Panc1 (cell line): ENCODE results near the gene MAGEA8. TPM values are rescaled to one million over a fixed set of nuclear protein-coding genes. Genes with fewer than 3 reads are reported as not detected.
"Not testable (repeated sequence)": the region's sequence is repeated elsewhere in the genome, so short reads cannot be mapped to it uniquely, and the experiment has no call there.

Source experiments
- ATAC-seq: fragments of 200-7000 bp; cut with Tn5 transposase; 2 replicates; pipeline ENCODE4 v1.9.1; 2020; ENCODE audit warnings: mild to moderate bottlenecking, moderate library complexity
- Bru-seq: library from RNA; stranded (reverse); fragments of 400-500 nt; gene quantifications from one replicate; lab custom pipeline; 2021; lab: Mats Ljungman, UMichigan
- BruChase-seq, 2 experiments: library from RNA; stranded (reverse); fragments of 400-500 nt; gene quantifications; one replicate each; lab custom pipeline; 2021; lab: Mats Ljungman, UMichigan
- BruUV-seq: library from RNA; stranded (reverse); fragments of 400-500 nt; replicated peaks from 2 replicates; lab custom pipeline; 2021; lab: Mats Ljungman, UMichigan
- CTCF ChIA-PET: fragments of 300-600 bp; sonication (Branson Sonifier 250); formaldehyde crosslinking; loops from one replicate; lab custom pipeline; 2022; ENCODE audit warnings: antibody characterized with exemption; lab: Charles Lee
- POLR2A ChIA-PET: fragments of 300-600 bp; sonication (Branson Sonifier 250); formaldehyde crosslinking; loops from one replicate; lab custom pipeline; 2022; ENCODE audit warnings: antibody characterized with exemption; lab: Charles Lee
- DNase-seq: peaks from one replicate; pipeline ENCODE4 v3.0.0-alpha.2; 2010; ENCODE audit warnings: low read depth, low spot score
- H3K27ac ChIP-seq: 2 replicates; pipeline ENCODE4 v1.5.1; 2011; ENCODE audit warnings: mild to moderate bottlenecking, low read length, inconsistent platforms
- H3K27me3 ChIP-seq: fragments of 200-500 bp; sonication (Bioruptor generic); 2 replicates; pipeline ENCODE4 v1.6.0; 2014; ENCODE audit warnings: low read length, inconsistent platforms; ENCODE audit not compliant: control insufficient read depth, insufficient read depth
- H3K36me3 ChIP-seq: fragments of 200-500 bp; sonication (Bioruptor generic); 2 replicates; pipeline ENCODE4 v1.5.1; 2014; ENCODE audit warnings: inconsistent platforms, mild to moderate bottlenecking, low read length, moderate library complexity; ENCODE audit not compliant: control insufficient read depth, insufficient read depth
- H3K4me1 ChIP-seq: 2 replicates; pipeline ENCODE4 v1.5.1; 2011; ENCODE audit warnings: inconsistent platforms, mild to moderate bottlenecking, low read length, moderate library complexity; ENCODE audit not compliant: control insufficient read depth, insufficient read depth
- H3K4me3 ChIP-seq, 2 experiments: 2 replicates each; pipeline ENCODE4 v1.5.1; 2011 to 2012; ENCODE audit warnings: low read depth in 2 of 2, low read length in 2 of 2, mild to moderate bottlenecking in 2 of 2, inconsistent platforms in 1 of 2, moderate library complexity in 1 of 2
- H3K9me3 ChIP-seq: fragments of 200-500 bp; sonication (Bioruptor generic); 2 replicates; pipeline ENCODE4 v1.5.1; 2014; ENCODE audit warnings: low read depth, mild to moderate bottlenecking, inconsistent platforms, low read length, moderate library complexity; ENCODE audit not compliant: control insufficient read depth, insufficient read depth
- POLR2AphosphoS5 ChIP-seq: IDR thresholded peaks from 2 replicates; pipeline ENCODE4 v1.6.1; 2012; ENCODE audit warnings: mild to moderate bottlenecking, low read depth, low read length, moderate library complexity
- REST ChIP-seq, 2 experiments: IDR thresholded peaks; 2 replicates each; pipeline ENCODE4 v1.6.1; 2011 to 2012; ENCODE audit warnings: low read depth in 2 of 2, control low read depth in 1 of 2, low read length in 1 of 2, mild to moderate bottlenecking in 1 of 2, moderate library complexity in 1 of 2; ENCODE audit not compliant: insufficient read depth in 1 of 2
- SIN3A ChIP-seq: IDR thresholded peaks from 2 replicates; pipeline ENCODE4 v1.6.1; 2012; ENCODE audit warnings: low read depth, mild to moderate bottlenecking, low read length, moderate library complexity, borderline replicate concordance; ENCODE audit not compliant: insufficient read depth
- TCF7L2 ChIP-seq: IDR thresholded peaks from 2 replicates; pipeline ENCODE4 v1.6.1; 2011; ENCODE audit warnings: mild to moderate bottlenecking, low read depth, low read length, inconsistent platforms
- in situ Hi-C: cut with HindIII; loops from 2 replicates; pipeline ENCODE4 v1.10.0; 2016; ENCODE audit warnings: low sequenced_read_pairs, low pct_unique_long_range_greater_than_20kb
- intact Hi-C: fragments of 100-400 bp; cut with micrococcal nuclease; formaldehyde crosslinking; loops from one replicate; pipeline ENCODE4 v1.10.0; 2022; ENCODE audit not compliant: unreplicated experiment
- long read RNA-seq: library from polyadenylated mRNA; unstranded; transcript quantifications from one replicate; pipeline ENCODE4 v2.0.0, GENCODE V29; 2021; ENCODE audit not compliant: unreplicated experiment
- polyA plus RNA-seq: library from polyadenylated mRNA; unstranded; fragments of >200 nt; gene quantifications from one replicate; pipeline ENCODE4 v1.2.1, GENCODE V29; 2012; ENCODE audit warnings: missing spikeins; ENCODE audit not compliant: insufficient read length
- total RNA-seq: library from RNA; stranded (reverse); gene quantifications from one replicate; pipeline ENCODE4 v1.2.1, GENCODE V29; 2021; ENCODE audit not compliant: unreplicated experiment
- TF ChIP-seq, protein P1 (sequence below): fragments of 450-650 bp; IDR thresholded peaks from 2 replicates; pipeline ENCODE4 v1.5.1; 2017; ENCODE audit warnings: mild to moderate bottlenecking

The MAGEA8 gene
- total RNA-seq (not detected), Bru-seq, nascent RNA (not detected), BruChase-seq, experiment 1, labeled RNA remaining after a 2-hour chase (not detected), BruChase-seq, experiment 2, labeled RNA remaining after a 6-hour chase (not detected)
- polyA plus RNA-seq: not detected
- long read RNA-seq: 0 reads

GRCh38 chrX:149881081-149881711, at the start of gene MAGEA8:
Gene MAGEA8, plus strand, starts transcription at chrX:149881183. Its CDS starts 3,090 bp downstream, at chrX:149884273.
- CTCF ChIA-PET: no interaction called here
- Histone ChIP-seq H3K4me3 (no peak within 1 kb of the TSS), H3K36me3 (no peaks in the 10 kb centered on the region), H3K27me3 (peaks cover 5% of the 10 kb centered on the region; the same call in 1 of the 2 replicates), H3K27ac (no peak within 1 kb of the TSS), H3K4me1 (no peaks in the 10 kb centered on the region), H3K9me3 (no peaks in the 10 kb centered on the region)
- in situ Hi-C loops (no loop called here), intact Hi-C loops (no loop called here)
- no peak for DNase-seq
- POLR2A ChIA-PET: no interaction called here
- BruUV-seq: no TSS peak
- ATAC-seq: no peak
- TF ChIP-seq, protein P1, sequence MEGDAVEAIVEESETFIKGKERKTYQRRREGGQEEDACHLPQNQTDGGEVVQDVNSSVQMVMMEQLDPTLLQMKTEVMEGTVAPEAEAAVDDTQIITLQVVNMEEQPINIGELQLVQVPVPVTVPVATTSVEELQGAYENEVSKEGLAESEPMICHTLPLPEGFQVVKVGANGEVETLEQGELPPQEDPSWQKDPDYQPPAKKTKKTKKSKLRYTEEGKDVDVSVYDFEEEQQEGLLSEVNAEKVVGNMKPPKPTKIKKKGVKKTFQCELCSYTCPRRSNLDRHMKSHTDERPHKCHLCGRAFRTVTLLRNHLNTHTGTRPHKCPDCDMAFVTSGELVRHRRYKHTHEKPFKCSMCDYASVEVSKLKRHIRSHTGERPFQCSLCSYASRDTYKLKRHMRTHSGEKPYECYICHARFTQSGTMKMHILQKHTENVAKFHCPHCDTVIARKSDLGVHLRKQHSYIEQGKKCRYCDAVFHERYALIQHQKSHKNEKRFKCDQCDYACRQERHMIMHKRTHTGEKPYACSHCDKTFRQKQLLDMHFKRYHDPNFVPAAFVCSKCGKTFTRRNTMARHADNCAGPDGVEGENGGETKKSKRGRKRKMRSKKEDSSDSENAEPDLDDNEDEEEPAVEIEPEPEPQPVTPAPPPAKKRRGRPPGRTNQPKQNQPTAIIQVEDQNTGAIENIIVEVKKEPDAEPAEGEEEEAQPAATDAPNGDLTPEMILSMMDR: peak; percentile 48
- TF ChIP-seq TCF7L2 (no peak), REST (IDR thresholded peaks at IDR 0.05; ENCODE audit: insufficient read depth in 1 of 2, low read depth in 2 of 2, low read length in 1 of 2) (no peak), POLR2AphosphoS5 (no peak), SIN3A (no peak)

- ATAC-seq: no peak
- Histone ChIP-seq H3K9me3 (no peaks in the 10 kb centered on the region), H3K27me3 (no peaks in the 10 kb centered on the region), H3K4me3 (no peak overlapping the region), H3K4me1 (no peaks in the 10 kb centered on the region), H3K36me3 (no peaks in the 10 kb centered on the region), H3K27ac (no peak overlapping the region)
- no peak for DNase-seq
- intact Hi-C loops: no loop called here
- ChIA-PET POLR2A (no interaction called here), CTCF (no interaction called here)
- TF ChIP-seq TCF7L2 (no peak), SIN3A (no peak), REST (IDR thresholded peaks at IDR 0.05; ENCODE audit: insufficient read depth in 1 of 2, low read depth in 2 of 2, low read length in 1 of 2) (no peak), POLR2AphosphoS5 (no peak)
- TF ChIP-seq, protein P1: peak; percentile 21; the same call in 1 of the 2 replicates
- in situ Hi-C loops: no loop called here
- BruUV-seq: no TSS peak
These were observed 49.5 kb upstream of the MAGEA8 start for GRCh38 chrX:149831473-149831872.

DNA sequence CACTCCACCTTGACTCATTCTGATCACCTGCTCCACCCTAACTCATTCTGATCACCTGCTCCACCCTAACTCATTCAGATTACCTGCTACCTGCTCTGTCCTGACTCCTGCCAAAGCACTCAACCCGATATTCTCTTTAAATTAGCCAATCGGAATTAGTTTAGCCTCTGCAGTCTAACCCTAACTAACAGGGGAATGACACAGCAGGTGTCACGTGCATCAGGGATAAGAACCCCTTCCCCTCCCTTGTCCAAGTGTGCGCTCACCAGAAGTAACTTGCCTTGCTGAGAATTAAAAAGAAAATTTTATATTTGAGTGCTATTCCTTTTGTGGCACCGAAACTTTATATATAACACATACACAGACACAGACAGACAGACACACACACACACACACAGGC, 44.3 kb upstream of the MAGEA8 start:
- CTCF ChIA-PET: interaction anchor here (0.7 kb wide), 1 partner anchor 13 kb away, joined by 3 read pairs; no protein-coding TSS in a partner anchor
- BruUV-seq, ATAC-seq, in situ Hi-C loops, H3K36me3 ChIP-seq, H3K27me3 ChIP-seq, H3K4me1 ChIP-seq, H3K27ac ChIP-seq, H3K4me3 ChIP-seq, H3K9me3 ChIP-seq, POLR2A ChIA-PET, intact Hi-C loops, DNase-seq: not testable (repeated sequence)
